Skeletal muscle cell (primary cell): Measurements from ENCODE around the gene RC3H2.
A peak's percentile ranks its signal among the peaks of the same experiment; 100 is the strongest.
"Not testable (repeated sequence)": the region's sequence is repeated elsewhere in the genome, so short reads cannot be mapped to it uniquely, and the experiment has no call there.

Experiments used
- DNase-seq: peaks from one replicate; pipeline ENCODE4 v3.0.0-alpha.2; 2010; ENCODE audit warnings: low read depth
- H3K4me3 ChIP-seq: 2 replicates; pipeline ENCODE4 v1.5.1; 2011; ENCODE audit warnings: low read depth, mild to moderate bottlenecking, control low read depth, low read length, moderate library complexity

Gene RC3H2

GRCh38 chr9:122848256-122848943 lies 56.8 kb downstream of the RC3H2 start:
- H3K4me3 ChIP-seq = no peak overlapping the region
- no peak for DNase-seq

GRCh38 chr9:122846371-122846940 lies 58.7 kb downstream of the RC3H2 start:
- no peak for DNase-seq
- H3K4me3 ChIP-seq = no peak overlapping the region

GRCh38 chr9:122845116-122845515 lies 60.0 kb downstream of the RC3H2 start:
- no peak for DNase-seq

DNA sequence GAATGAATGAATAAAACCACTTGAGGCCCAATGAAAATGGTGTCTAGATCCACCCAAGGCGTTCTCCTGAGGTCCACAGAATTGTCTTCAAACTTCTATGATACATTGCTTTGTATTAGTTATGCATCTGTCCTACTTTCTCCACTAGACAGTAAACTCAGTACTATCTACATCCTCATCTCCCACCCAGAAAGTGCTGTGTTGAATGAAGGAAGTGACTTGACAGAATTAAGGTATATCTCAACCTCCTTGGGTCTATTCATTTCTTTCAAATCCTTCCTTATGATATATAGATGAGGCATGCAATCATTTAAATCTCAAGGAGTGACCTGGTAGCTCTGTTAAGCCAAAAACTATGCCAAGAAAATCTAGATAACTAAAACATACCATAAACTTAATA lies 61.0 kb downstream of the RC3H2 start:
- DNase-seq = no peak

More at GRCh38 chr9:122845116-122845515, 60.0 kb downstream of the RC3H2 start:
- H3K4me3 ChIP-seq = no peak overlapping the region

GRCh38 chr9:122841501-122841900 lies 63.7 kb downstream of the RC3H2 start:
- DNase-seq = no peak
- H3K4me3 ChIP-seq = no peak overlapping the region

More for the DNA sequence above, 61.0 kb downstream of the RC3H2 start:
- H3K4me3 ChIP-seq = no peak overlapping the region

DNA sequence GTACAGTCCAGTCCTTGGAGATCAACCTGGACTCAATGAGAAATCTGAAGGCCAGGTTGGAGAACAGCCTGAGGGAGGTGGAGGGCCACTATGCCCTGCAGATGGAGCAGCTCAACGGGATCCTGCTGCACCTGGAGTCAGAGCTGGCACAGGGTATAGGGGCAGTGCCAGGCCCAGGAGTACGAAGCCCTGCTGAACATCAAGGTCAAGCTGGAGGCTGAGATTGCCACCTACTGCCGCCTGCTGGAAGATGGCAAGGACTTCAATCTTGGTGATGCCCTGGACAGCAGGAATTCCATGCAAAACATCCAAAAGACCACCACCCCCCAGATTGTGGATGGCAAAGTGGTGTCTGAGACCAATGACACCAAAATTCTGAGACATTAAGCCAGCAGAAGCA lies 66.7 kb downstream of the RC3H2 start:
- not testable (repeated sequence) for H3K4me3 ChIP-seq, DNase-seq

GRCh38 chr9:122837266-122837850 lies 67.8 kb downstream of the RC3H2 start:
- no peak overlapping the region for H3K4me3 ChIP-seq
- no peak for DNase-seq

DNA sequence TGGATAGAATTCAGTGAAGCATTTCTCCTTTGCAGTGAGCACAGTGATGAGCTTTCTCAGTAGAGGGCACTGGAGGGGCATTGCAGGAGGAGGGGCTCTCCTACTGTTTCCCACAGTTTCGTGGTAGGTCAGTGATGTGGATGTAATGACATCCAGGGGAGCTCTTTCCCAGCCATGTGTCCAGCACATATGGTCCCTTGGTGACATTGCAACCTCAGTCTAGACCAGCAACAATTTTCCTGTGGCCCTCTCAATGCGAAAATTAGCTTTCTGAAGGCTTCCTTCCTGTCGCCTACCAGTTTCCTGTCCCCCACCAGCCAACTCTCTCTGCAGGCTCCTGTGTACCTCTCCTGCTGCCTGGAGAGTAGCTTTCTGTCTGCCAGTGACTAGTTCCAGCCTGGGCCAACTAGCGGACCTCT lies 69.8 kb downstream of the RC3H2 start:
- DNase-seq = no peak
- H3K4me3 ChIP-seq = no peak overlapping the region

DNA sequence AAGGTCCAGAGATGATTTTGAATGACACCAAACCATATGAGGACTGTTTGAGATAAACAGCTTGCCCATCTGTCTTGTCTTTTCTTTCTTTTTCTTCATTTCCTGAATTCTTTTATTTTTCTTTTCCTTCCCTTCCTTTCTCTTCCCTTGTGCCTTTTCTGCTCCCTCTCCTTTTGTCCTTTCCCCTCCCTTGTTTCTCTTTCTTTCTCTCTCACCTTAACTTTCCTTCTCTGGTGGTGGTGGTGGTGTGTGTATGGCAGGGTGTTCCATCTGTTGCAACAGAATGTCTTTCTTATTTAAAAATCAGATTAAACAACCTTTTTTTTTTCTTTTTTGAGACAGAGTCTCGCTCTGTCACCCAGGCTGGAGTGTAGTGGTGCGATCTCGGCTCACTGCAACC lies 73.0 kb downstream of the RC3H2 start:
- no peak overlapping the region for H3K4me3 ChIP-seq
- DNase-seq = no peak

- H3K4me3 ChIP-seq = peak overlapping the region; percentile 97
- DNase-seq = not testable (repeated sequence)
These were observed 76.2 kb downstream of the RC3H2 start for GRCh38 chr9:122828965-122829284.

GRCh38 chr9:122827761-122828093 lies 77.4 kb downstream of the RC3H2 start:
- H3K4me3 ChIP-seq = peak overlapping the region; percentile 97
- no peak for DNase-seq

DNA sequence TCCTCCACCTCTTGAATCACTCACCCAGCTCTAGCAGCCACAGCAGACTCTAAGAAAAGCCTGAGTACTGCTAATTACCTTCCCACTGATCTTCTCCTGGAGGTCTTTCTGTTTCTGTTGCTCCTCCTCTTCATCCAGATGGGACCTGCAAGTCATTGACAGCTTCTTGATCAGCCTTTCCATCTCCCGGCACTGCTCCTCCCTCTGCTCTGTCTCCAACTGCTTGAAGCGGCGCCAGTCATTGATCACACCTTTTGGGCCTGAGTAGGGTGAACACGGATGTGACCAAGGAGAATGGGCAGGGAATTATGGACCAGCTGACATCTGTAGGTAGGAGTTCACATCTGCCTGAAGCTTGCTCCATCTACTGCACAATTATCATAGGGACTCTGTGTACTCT lies 82.2 kb downstream of the RC3H2 start:
- no peak overlapping the region for H3K4me3 ChIP-seq

DNA sequence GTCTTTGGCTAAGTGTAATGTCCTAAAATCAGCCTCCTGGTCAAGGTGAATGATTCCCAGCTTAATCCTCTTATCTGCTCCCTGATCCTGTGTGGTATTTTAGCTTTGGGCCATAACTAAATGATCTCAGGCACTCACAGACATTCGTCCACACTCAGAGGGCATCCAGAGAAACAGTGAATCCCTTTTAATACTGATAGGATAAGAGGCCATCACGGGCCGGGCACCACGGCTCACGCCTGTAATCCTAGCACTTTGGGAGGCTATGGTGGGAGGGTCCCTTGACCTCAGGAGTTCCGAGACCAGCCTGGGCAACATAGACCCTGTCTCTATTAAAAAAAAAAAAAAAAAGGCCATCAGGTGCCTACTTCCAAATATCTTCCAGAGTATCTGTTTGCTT lies 83.1 kb downstream of the RC3H2 start:
- H3K4me3 ChIP-seq = no peak overlapping the region
- no peak for DNase-seq

More for the DNA sequence above, 82.2 kb downstream of the RC3H2 start:
- DNase-seq = no peak

DNA sequence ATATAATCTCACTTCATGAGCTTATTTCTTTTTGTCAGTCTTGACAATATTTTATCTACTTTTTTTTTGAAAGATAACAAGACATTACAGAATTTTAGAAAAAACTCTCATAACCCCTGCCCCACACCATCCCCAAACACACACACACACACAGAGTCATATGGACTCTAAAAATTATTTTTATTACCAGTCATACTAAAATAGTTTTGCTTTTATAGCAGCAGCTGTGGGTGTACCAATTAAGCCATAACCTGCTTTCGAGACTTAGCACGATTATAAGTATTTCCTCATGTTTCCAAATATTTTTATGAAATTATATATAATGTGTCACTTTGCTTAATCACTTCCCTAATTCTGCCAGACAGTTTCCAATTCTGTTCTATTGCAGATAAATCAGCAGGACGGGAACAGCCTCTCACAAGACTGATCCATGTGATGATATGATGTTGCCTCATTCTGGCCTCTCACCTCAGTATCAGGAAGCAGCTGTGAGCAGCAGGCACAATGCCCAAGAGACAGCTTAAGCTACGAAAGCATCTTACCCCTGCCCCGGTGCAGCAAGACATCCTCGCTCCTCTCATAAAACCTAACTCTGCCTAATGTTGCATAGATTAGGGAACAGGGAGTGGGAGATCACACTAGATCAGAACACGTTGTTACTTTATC lies 83.7 kb downstream of the RC3H2 start:
- no peak overlapping the region for H3K4me3 ChIP-seq
- DNase-seq = peak; percentile 61

DNA sequence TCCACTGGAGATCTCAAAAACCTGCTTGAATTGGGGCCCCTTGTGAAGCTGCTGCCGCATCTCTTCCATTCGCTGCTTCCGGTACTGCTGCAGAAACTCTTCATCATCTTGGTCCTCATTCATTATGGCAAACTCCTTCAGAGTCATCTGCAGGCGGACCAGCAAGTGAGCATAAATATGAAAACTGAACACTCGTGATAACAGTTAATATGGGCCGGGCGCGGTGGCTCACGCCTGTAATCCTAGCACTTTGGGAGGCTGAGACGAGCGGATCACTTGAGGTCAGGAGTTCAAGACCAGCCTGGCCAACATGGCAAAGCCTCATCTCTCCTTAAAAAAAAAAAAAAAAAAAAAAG lies 84.7 kb downstream of the RC3H2 start:
- H3K4me3 ChIP-seq = no peak overlapping the region

GRCh38 chr9:122819791-122820489 lies 85.2 kb downstream of the RC3H2 start:
- no peak for DNase-seq
- no peak overlapping the region for H3K4me3 ChIP-seq

More for the DNA sequence above, 84.7 kb downstream of the RC3H2 start:
- DNase-seq = no peak

GRCh38 chr9:122819326-122819725 lies 85.8 kb downstream of the RC3H2 start:
- no peak overlapping the region for H3K4me3 ChIP-seq

GRCh38 chr9:122816163-122816867 lies 88.8 kb downstream of the RC3H2 start:
- no peak overlapping the region for H3K4me3 ChIP-seq
- no peak for DNase-seq

More at GRCh38 chr9:122819326-122819725, 85.8 kb downstream of the RC3H2 start:
- DNase-seq = no peak

DNA sequence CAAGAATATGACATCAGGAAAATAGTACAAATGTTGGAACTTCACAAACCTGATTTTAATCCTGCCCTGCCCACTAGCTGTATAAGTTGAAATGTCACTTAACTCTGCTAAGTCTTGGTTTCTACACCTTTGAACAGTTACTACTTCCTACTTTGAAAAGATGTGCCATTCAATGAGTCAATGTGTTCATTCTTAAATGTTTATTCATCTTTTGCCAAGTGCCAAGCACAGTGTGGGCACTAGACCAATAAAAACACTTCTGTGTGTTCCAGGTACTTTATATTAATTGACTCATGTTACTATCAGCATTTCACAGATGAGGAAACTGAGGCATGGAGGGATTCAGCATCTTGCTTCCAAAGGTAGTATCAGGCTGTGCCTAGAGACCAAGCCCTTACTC lies 89.6 kb downstream of the RC3H2 start:
- H3K4me3 ChIP-seq = no peak overlapping the region
- no peak for DNase-seq
